ENCODE measurements around the gene GNA12. TPM values are rescaled to one million over a fixed set of nuclear protein-coding genes. Genes with fewer than 3 reads are reported as not detected.

GNA12 gene
- total RNA-seq, 6 experiments from 2014 or later: 10.3 to 32.1 (median 14.1) TPM

- intact Hi-C loops (cut with DNase I): no loop called here
- no peaks in the 10 kb centered on the region for H3K9me3 ChIP-seq
- no peak overlapping the region for H3K27ac ChIP-seq
- H3K27me3 ChIP-seq: no peaks in the 10 kb centered on the region
- ATAC-seq: no peak
- no peaks in the 10 kb centered on the region for H3K4me1 ChIP-seq
- 57% methylated on average over 1 of the region's 8 CpGs for WGBS (ENCODE audit: insufficient coverage, low coverage, low lambda C conversion rate, missing lambda C conversion rate)
- no peak overlapping the region for H3K4me3 ChIP-seq
- no peak for TF ChIP-seq CTCF (IDR thresholded peaks at IDR 0.05)
- no peak for TF ChIP-seq POLR2A (IDR thresholded peaks at IDR 0.05)
- H3K36me3 ChIP-seq: no peaks in the 10 kb centered on the region
- DNase-seq: no peak
These were observed 136.6 kb downstream of the GNA12 start for GRCh38 chr7:2707481-2707880.

- no peaks in the 10 kb centered on the region for H3K36me3 ChIP-seq
- no peak for ATAC-seq
- no peak for TF ChIP-seq CTCF (IDR thresholded peaks at IDR 0.05)
- no peak for TF ChIP-seq POLR2A (IDR thresholded peaks at IDR 0.05)
- WGBS (ENCODE audit: insufficient coverage, low coverage, low lambda C conversion rate, missing lambda C conversion rate): 61% methylated on average over 6 of the region's 6 CpGs
- no peak for DNase-seq
- H3K4me3 ChIP-seq: no peak overlapping the region
- intact Hi-C loops (cut with DNase I): no loop called here
- H3K27ac ChIP-seq: no peak overlapping the region
- no peaks in the 10 kb centered on the region for H3K9me3 ChIP-seq
- H3K27me3 ChIP-seq: no peaks in the 10 kb centered on the region
- H3K4me1 ChIP-seq: no peaks in the 10 kb centered on the region
These were observed 137.4 kb downstream of the GNA12 start for GRCh38 chr7:2706685-2707126.

GRCh38 chr7:2705371-2706096, 138.6 kb downstream of the GNA12 start:
- intact Hi-C loops (cut with DNase I): no loop called here
- no peaks in the 10 kb centered on the region for H3K9me3 ChIP-seq
- no peak overlapping the region for H3K27ac ChIP-seq
- no peaks in the 10 kb centered on the region for H3K4me1 ChIP-seq
- no peaks in the 10 kb centered on the region for H3K27me3 ChIP-seq
- 78% methylated on average over 6 of the region's 14 CpGs for WGBS (ENCODE audit: insufficient coverage, low coverage, low lambda C conversion rate, missing lambda C conversion rate)
- no peak for TF ChIP-seq CTCF (IDR thresholded peaks at IDR 0.05)
- TF ChIP-seq POLR2A (IDR thresholded peaks at IDR 0.05): no peak
- H3K36me3 ChIP-seq: no peaks in the 10 kb centered on the region
- ATAC-seq (no peak), DNase-seq (no peak)
- H3K4me3 ChIP-seq: no peak overlapping the region

- DNase-seq (no peak), ATAC-seq (no peak)
- Histone ChIP-seq H3K4me3 (no peak overlapping the region), H3K27me3 (no peaks in the 10 kb centered on the region), H3K27ac (no peak overlapping the region), H3K36me3 (no peaks in the 10 kb centered on the region), H3K4me1 (no peaks in the 10 kb centered on the region), H3K9me3 (no peaks in the 10 kb centered on the region)
- intact Hi-C loops (cut with DNase I): no loop called here
- no peak for TF ChIP-seq POLR2A (IDR thresholded peaks at IDR 0.05)
- no peak for TF ChIP-seq CTCF (IDR thresholded peaks at IDR 0.05)
- 90% methylated on average over 2 of the region's 22 CpGs for WGBS (ENCODE audit: insufficient coverage, low coverage, low lambda C conversion rate, missing lambda C conversion rate)
These were observed 141.5 kb downstream of the GNA12 start for GRCh38 chr7:2702594-2702957.

All from right lobe of liver (tissue), 6 donors.